Endothelial cell of umbilical vein (primary cell): ENCODE measurements around the gene USP31. TPM values are rescaled to one million over a fixed set of nuclear protein-coding genes. Genes with fewer than 3 reads are reported as not detected.

Experiments
- BruUV-seq: library from RNA; stranded (reverse); fragments of 400-500 nt; replicated peaks from 2 replicates; lab custom pipeline; 2021; lab: Mats Ljungman, UMichigan
- CTCF ChIA-PET: fragments of 300-600, 350-600 bp; sonication (Branson Sonifier 250); formaldehyde crosslinking; loops from one replicate; lab custom pipeline; 2021; ENCODE audit warnings: antibody characterized with exemption, inconsistent platforms; lab: Charles Lee
- POLR2A ChIA-PET: fragments of 300-600, 350-600 bp; sonication (Branson Sonifier 250); formaldehyde crosslinking; loops from one replicate; lab custom pipeline; 2021; ENCODE audit warnings: antibody characterized with exemption, inconsistent platforms; lab: Charles Lee
- DNase-seq: peaks from one replicate; pipeline ENCODE4 v3.0.0-alpha.2; 2011; ENCODE audit warnings: low read depth, low spot score
- FAIRE-seq: peaks from 2 replicates; lab custom pipeline; 2011; peaks lifted over from hg19 to GRCh38; lab: Jason Lieb, UNC
- H2AFZ ChIP-seq: 2 replicates; pipeline ENCODE4 v1.6.0; 2012; ENCODE audit warnings: low read depth, low read length, control low read depth, inconsistent platforms
- H3K27ac ChIP-seq: 2 replicates; pipeline ENCODE4 v1.5.1; 2011; ENCODE audit warnings: low read depth, mild to moderate bottlenecking, control low read depth, low read length, moderate library complexity; ENCODE audit not compliant: insufficient read depth
- H3K27me3 ChIP-seq, 2 experiments: 2 replicates each; pipeline versions ENCODE4 v1.6.0 to v1.6.1; 2011; ENCODE audit warnings: low read length in 2 of 2, mixed read lengths in 1 of 2; ENCODE audit not compliant: control insufficient read depth in 2 of 2, insufficient read depth in 2 of 2
- H3K36me3 ChIP-seq, 2 experiments: 2 replicates in 1 of 2; 3 replicates in 1 of 2; pipeline ENCODE4 v1.5.1; 2011; ENCODE audit warnings: low read length in 2 of 2, mild to moderate bottlenecking in 1 of 2, moderate library complexity in 1 of 2; ENCODE audit not compliant: control insufficient read depth in 2 of 2, insufficient read depth in 2 of 2; ENCODE audit errors: extremely low read depth in 1 of 2
- H3K4me1 ChIP-seq: 3 replicates; pipeline ENCODE4 v1.5.1; 2011; ENCODE audit warnings: mild to moderate bottlenecking, low read length; ENCODE audit not compliant: control insufficient read depth, insufficient read depth; ENCODE audit errors: extremely low read depth
- H3K4me2 ChIP-seq: 2 replicates; pipeline ENCODE4 v1.6.1; 2011; ENCODE audit warnings: low read length, control low read depth, mixed read lengths; ENCODE audit not compliant: insufficient read depth
- H3K4me3 ChIP-seq, 3 experiments: fragments of 200-600 bp in 1 of 3; sonication (generic), shearing (Covaris generic) in 1 of 3; replicated peaks in 1 of 3; 2 replicates each; pipeline ENCODE4 v1.5.1; 2011 to 2016; ENCODE audit warnings: control low read depth in 3 of 3, low read length in 3 of 3, mild to moderate bottlenecking in 2 of 3, inconsistent platforms in 1 of 3, low read depth in 1 of 3, moderate library complexity in 1 of 3; ENCODE audit not compliant: insufficient read depth in 1 of 3
- H3K79me2 ChIP-seq: 2 replicates; pipeline ENCODE4 v1.6.0; 2012; ENCODE audit warnings: low read length, inconsistent platforms; ENCODE audit not compliant: control insufficient read depth, insufficient read depth
- H3K9ac ChIP-seq: replicated peaks from 2 replicates; pipeline ENCODE3; 2011; ENCODE audit warnings: low read length, control low read depth; ENCODE audit not compliant: insufficient read depth; ENCODE audit errors: extremely low read depth
- H3K9me1 ChIP-seq: replicated peaks from 3 replicates; pipeline ENCODE4 v1.6.0; 2011; ENCODE audit warnings: mild to moderate bottlenecking, low read length; ENCODE audit not compliant: control insufficient read depth, insufficient read depth; ENCODE audit errors: extremely low read depth
- H3K9me3 ChIP-seq: replicated peaks from 2 replicates; pipeline ENCODE4 v1.5.1; 2012; ENCODE audit warnings: low read length, inconsistent platforms; ENCODE audit not compliant: control insufficient read depth, insufficient read depth
- H4K20me1 ChIP-seq: replicated peaks from 2 replicates; pipeline ENCODE3; 2011; ENCODE audit warnings: mild to moderate bottlenecking, low read length; ENCODE audit not compliant: control insufficient read depth, insufficient read depth; ENCODE audit errors: extremely low read depth
- FOS ChIP-seq: IDR thresholded peaks from 2 replicates; pipeline ENCODE4 v1.6.1; 2011; ENCODE audit warnings: mild to moderate bottlenecking, low read length, moderate library complexity, borderline replicate concordance; ENCODE audit not compliant: insufficient read depth
- GATA2 ChIP-seq: IDR thresholded peaks from 2 replicates; pipeline ENCODE4 v1.7.0; 2011; ENCODE audit warnings: low read depth, mild to moderate bottlenecking, moderate library complexity, mixed read lengths, low read length; ENCODE audit not compliant: insufficient read length, insufficient read depth
- JUN ChIP-seq: IDR thresholded peaks from 2 replicates; pipeline ENCODE4 v1.6.1; 2011; ENCODE audit warnings: borderline replicate concordance, low read depth; ENCODE audit not compliant: insufficient read length, insufficient read depth
- POLR2A ChIP-seq: IDR thresholded peaks from 2 replicates; pipeline ENCODE4 v1.6.1; 2012; ENCODE audit warnings: low read depth, mild to moderate bottlenecking, control low read depth, low read length
- POLR2AphosphoS5 ChIP-seq: IDR thresholded peaks from 2 replicates; pipeline ENCODE4 v1.6.1; 2012; ENCODE audit warnings: low read depth, mild to moderate bottlenecking, control low read depth, low read length, moderate library complexity; ENCODE audit not compliant: insufficient read depth
- dilution Hi-C: fragments of 300-500 bp; cut with MboI; formaldehyde crosslinking; loops from one replicate; pipeline ENCODE4 v1.15.0; 2019; ENCODE audit warnings: low sequenced_read_pairs; ENCODE audit not compliant: extremely low pct_ligation_motif_present
- intact Hi-C: fragments of 100-400 bp; cut with micrococcal nuclease; formaldehyde crosslinking; loops from one replicate; pipeline ENCODE4 v1.10.0; 2022
- polyA plus RNA-seq, 4 experiments: library from polyadenylated mRNA; depleted of rRNA in 3 of 4; stranded (reverse) in 3 of 4; unstranded in 1 of 4; fragments of >200 nt; gene quantifications; 2 replicates each; pipeline versions ENCODE4 v1.2.1 to v1.2.3, GENCODE V29; 2011 to 2012; ENCODE audit warnings: missing spikeins in 1 of 4
- total RNA-seq: library from RNA; stranded (reverse); gene quantifications from 2 replicates; pipeline ENCODE4 v1.2.3, GENCODE V29; 2021
- TF ChIP-seq, protein P1 (sequence below): IDR thresholded peaks from 2 replicates; pipeline ENCODE4 v1.6.1; 2011; ENCODE audit not compliant: insufficient read depth, insufficient read length
- TF ChIP-seq, protein P2 (sequence below), 2 donors: IDR thresholded peaks; 1 replicate in 1 of 2; 2 replicates in 1 of 2; pipeline ENCODE4 v1.5.1; 2011; ENCODE audit warnings: low read length in 2 of 2, mild to moderate bottlenecking in 2 of 2, moderate library complexity in 2 of 2, control low read depth in 1 of 2, inconsistent platforms in 1 of 2, low read depth in 1 of 2; ENCODE audit not compliant: insufficient read depth in 1 of 2; ENCODE audit errors: extremely low read depth in 1 of 2

The USP31 gene
- total and polyA plus RNA-seq, 2 donors (not counting 3 experiments of a cell fraction or from before 2014, with no cell fraction given): 14.5 to 42.4 TPM

DNA sequence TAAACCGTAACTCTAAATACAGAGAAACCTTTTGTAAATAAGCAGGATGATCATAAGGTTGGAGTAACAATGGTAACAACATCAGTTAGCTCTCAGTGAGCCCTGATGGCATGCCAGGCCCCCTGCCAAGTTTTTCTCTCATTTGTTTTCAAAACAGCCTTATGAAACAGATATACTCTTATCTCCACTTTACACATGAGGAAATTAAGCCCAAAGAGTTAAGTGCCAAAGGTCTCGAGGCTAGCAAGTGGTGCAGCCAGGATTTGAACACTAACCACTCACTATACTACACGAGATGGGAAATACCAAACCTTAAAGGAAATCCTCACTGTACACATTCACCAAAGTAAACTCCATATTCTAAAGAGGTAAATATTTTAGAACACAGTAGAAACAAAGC lies 15.0 kb downstream of the USP31 start:
- H4K20me1 ChIP-seq: no peaks in the 10 kb centered on the region
- no peak overlapping the region for H3K4me3 ChIP-seq
- dilution Hi-C loops (no loop called here), intact Hi-C loops (loop anchor here (1.0 to 5.0 kb wide), 2 partner anchors 289 to 942 kb away; no protein-coding TSS in a partner anchor)
- ChIA-PET CTCF (interaction anchor here (0.7 to 1.7 kb wide), 7 partner anchors 9 to 289 kb away, joined by 3 to 10 read pairs (median 3); partner anchors contain the start of gene USP31), POLR2A (interaction anchor here (0.7 to 1.6 kb wide), 4 partner anchors 9 to 16 kb away, joined by 3 to 7 read pairs (median 6); partner anchors contain the start of gene USP31)
- peak overlapping the region; percentile 30 for H3K9ac ChIP-seq
- BruUV-seq: no TSS peak
- no peaks in the 10 kb centered on the region for H3K27me3 ChIP-seq
- TF ChIP-seq, protein P1, sequence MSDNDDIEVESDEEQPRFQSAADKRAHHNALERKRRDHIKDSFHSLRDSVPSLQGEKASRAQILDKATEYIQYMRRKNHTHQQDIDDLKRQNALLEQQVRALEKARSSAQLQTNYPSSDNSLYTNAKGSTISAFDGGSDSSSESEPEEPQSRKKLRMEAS: no peak
- TF ChIP-seq GATA2: peak; percentile 75
- peak; percentile 27 for TF ChIP-seq POLR2A
- TF ChIP-seq POLR2AphosphoS5: peak; percentile 62
- TF ChIP-seq FOS: no peak
- TF ChIP-seq, protein P2, sequence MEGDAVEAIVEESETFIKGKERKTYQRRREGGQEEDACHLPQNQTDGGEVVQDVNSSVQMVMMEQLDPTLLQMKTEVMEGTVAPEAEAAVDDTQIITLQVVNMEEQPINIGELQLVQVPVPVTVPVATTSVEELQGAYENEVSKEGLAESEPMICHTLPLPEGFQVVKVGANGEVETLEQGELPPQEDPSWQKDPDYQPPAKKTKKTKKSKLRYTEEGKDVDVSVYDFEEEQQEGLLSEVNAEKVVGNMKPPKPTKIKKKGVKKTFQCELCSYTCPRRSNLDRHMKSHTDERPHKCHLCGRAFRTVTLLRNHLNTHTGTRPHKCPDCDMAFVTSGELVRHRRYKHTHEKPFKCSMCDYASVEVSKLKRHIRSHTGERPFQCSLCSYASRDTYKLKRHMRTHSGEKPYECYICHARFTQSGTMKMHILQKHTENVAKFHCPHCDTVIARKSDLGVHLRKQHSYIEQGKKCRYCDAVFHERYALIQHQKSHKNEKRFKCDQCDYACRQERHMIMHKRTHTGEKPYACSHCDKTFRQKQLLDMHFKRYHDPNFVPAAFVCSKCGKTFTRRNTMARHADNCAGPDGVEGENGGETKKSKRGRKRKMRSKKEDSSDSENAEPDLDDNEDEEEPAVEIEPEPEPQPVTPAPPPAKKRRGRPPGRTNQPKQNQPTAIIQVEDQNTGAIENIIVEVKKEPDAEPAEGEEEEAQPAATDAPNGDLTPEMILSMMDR (IDR thresholded peaks at IDR 0.05; ENCODE audit: extremely low read depth in 1 of 2, insufficient read depth in 1 of 2, low read depth in 1 of 2, low read length in 2 of 2): no peak
- peak; percentile 11 for TF ChIP-seq JUN
- DNase-seq: peak; percentile 99
- H3K9me3 ChIP-seq: no peaks in the 10 kb centered on the region
- H3K9me1 ChIP-seq: no peaks in the 10 kb centered on the region
- peak overlapping the region; percentile 35 for H3K4me2 ChIP-seq
- H3K36me3 ChIP-seq: no peaks in the 10 kb centered on the region
- peak overlapping the region; percentile 97 for H3K27ac ChIP-seq
- H3K4me1 ChIP-seq: peaks cover 45% of the 10 kb centered on the region
- FAIRE-seq: peak; percentile 85
- H2AFZ ChIP-seq: no peak overlapping the region
- H3K79me2 ChIP-seq: peaks cover 61% of the 10 kb centered on the region
